T-helper 2 cell treated with Interferon-gamma antibody and Interleukin-4, amounts not matched to agents 100 ng/mL and 5 ng/mL, for 36 hours (primary cell): ENCODE results near the gene IDH2. TPM values are rescaled to one million over a fixed set of nuclear protein-coding genes. Genes with fewer than 3 reads are reported as not detected.

Experiments used
- intact Hi-C: fragments of 100-400 bp; cut with micrococcal nuclease; formaldehyde crosslinking; loops from one replicate; pipeline ENCODE4 v1.15.1; 2023
- total RNA-seq: library from RNA; stranded (reverse); gene quantifications from 2 replicates; pipeline ENCODE4 v1.2.3, GENCODE V29; 2022

The IDH2 gene
- total RNA-seq, 1 donor from 2014 or later: 256 TPM

DNA sequence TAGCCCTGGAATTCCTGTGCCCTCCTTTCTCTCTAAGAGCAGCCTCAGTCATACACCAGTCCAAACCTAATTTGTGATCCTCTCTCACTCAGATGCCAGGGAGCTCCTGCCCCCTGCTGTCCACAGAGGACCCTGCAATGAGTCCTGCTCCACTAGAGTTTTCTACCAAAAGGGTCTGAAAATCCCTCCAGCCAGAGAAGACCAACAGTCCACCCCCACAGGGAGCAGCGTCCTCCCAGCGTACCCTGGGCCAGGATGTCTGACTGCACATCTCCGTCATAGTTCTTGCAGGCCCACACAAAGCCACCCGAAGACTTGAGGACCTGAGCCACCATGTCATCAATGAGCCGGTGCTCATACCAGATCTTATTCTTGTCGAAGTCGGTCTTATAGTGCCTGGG, 15.4 kb downstream of the IDH2 start:
- intact Hi-C loops: loop anchor here (1.0 kb wide), 2 partner anchors 189 to 327 kb away; no protein-coding TSS in a partner anchor

DNA sequence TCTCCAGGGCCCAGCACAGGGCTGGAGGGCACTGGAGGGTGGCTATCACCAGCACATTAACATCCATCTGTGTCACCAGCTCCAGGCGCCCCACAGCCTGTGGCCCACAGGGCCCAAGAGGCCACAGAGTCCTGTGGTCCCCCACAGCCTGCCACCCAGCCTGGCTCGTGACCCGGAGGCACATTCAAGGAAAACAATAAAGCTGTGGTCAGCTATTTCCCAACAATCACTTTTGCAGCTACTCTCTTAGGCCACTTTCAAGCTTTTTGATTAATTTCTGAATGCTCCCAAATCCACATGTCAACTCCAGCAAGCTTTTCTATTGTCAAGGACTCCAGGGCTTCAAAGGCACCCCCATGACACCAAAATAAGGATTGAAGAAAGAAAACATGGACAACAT, 16.7 kb downstream of the IDH2 start:
- intact Hi-C loops: no loop called here

DNA sequence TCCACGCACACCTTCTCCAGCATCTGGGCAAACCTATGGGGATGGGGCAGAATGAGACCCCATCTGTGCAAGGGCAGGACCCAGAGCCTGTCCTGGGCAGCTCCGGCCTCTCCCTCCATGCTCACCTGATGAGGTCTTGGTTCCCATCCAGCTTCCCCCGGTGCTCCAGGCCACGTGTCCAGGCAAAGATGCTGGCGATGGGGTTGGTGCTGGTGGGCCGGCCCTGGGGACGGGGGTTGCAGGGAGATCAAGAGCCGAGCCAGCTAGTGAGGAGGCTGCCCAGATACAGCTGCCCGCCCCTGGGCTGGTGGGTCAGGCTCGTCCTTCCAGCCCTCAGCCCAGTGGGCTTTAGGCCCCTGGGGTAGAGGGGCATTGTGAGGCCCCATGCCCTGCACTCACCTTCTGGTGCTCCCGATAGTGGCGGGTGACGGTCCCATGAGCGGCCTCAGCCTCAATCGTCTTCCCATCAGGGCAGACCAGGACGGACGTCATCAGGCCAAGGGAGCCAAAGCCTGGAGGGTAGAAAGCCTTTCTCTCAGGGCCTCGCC, 17.3 kb downstream of the IDH2 start:
- intact Hi-C loops: no loop called here

DNA sequence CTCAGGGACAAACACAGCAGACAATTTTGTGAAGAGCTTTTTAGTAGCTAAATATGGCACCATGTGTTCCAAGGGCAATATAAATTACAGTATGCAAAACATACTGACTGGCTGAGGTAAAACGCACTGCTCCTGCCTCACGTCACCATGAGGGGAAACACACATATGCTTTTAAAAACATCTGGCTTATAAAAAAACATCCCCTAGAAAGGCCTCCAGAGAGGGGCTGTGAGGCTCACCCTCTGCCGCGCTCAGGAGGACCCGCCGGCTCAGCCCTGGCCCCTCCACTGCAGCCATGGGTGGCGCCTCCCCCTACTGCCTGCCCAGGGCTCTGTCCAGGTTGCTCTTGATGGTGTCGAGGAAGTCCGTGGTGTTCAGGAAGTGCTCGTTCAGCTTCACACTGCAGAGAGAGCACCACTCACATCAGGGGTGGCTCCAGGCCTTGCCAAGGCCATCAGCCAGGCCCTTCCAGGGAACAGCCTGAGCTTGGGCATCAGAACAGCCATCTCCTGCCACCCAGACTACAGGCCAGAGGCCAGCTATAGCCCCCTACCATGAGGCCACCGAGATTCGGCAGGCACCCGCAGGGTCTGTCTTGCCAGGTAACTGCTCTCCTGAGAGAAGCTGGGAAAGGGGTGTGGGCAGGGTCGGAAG, 18.2 kb downstream of the IDH2 start:
- intact Hi-C loops: no loop called here

DNA sequence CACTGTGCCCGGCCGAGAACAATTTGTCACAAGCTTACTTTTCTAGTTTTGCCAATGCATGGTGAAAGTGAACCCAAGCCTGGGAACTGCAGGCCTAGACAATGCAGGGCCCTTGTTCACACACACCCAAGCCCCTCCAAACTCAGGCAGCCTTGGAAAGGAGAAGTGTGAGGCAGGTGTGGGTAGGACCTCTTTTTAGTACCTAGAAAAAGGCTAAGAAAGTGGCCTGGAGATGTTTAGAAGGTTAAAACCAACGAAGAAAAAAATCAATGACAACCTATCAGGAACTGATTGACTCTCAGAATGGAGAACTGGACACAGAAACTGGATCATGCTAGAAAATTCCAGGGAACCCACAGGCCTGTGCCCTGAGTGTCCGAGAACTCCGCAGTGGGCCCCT, 18.8 kb downstream of the IDH2 start:
- intact Hi-C loops: no loop called here

DNA sequence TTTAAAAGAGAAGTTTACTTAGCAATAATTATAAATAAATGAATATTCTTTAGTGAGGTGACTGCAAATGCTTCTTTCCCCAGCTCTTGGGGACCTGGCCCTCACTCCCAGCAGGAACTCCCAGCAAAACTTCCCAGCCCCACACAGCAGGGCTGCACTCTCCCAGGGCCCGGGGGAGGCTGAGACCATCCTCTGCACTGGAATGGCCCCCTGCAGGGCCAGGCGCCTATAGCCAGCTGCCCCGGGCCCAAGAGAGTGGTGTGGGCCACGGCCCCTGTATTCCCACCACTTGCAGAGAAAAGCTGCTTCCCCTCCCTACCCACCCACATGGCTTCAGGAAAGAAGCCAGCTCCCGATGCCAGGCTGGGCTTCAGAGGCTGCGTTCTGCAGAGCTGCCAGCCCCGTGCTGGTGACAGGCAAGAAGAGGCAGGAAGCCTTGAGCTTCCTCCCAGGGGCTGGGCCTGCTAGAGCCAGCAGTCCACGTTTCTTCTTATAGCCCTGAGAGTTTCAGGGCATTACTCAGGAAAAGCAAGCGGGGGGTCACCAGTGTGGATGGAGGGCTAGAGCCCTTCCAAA, 20.0 kb downstream of the IDH2 start:
- intact Hi-C loops: no loop called here

DNA sequence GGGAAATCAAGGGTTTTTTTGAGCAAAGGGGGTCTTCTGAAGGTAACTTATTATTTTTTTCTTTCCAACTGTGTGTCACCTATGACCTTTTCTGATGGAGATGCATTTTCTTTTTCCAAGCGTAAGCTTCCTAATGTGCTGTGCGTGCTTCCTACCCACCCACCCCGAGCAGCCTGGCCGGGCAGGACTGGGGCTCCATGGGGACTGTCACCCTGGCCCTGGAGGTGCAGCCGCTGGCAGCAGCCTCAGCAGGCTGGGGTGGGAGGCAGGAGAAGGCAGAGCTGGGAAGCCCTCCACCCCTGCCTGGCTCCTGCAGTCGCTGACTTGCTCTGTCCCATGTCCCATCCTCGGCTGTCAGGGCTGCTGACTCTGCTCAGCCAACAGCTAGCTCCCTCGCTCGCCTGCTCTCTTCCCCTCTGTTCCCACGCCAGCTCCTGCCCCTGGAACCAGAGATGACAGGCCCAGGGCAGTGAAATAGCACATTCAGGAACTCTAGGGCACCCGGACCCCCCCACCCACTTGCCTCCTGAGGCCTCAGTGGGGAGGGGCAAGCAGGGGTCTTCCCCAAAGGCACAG, 21.4 kb downstream of the IDH2 start:
- intact Hi-C loops: no loop called here

DNA sequence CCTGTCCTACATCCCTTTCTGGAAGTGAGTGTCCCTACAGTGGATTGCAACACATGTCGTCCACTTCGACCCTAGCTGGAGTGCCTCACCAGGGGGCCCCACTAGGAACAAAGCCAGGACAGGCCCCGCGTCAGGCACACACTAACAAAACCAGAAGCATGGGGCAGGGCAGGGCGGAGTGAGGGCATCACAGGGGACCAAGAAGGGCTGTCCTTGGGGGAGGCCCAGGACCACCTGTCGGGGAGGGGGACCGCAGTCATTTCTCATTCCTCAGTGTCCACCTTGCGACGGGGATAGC, 21.9 kb downstream of the IDH2 start:
- intact Hi-C loops: no loop called here

DNA sequence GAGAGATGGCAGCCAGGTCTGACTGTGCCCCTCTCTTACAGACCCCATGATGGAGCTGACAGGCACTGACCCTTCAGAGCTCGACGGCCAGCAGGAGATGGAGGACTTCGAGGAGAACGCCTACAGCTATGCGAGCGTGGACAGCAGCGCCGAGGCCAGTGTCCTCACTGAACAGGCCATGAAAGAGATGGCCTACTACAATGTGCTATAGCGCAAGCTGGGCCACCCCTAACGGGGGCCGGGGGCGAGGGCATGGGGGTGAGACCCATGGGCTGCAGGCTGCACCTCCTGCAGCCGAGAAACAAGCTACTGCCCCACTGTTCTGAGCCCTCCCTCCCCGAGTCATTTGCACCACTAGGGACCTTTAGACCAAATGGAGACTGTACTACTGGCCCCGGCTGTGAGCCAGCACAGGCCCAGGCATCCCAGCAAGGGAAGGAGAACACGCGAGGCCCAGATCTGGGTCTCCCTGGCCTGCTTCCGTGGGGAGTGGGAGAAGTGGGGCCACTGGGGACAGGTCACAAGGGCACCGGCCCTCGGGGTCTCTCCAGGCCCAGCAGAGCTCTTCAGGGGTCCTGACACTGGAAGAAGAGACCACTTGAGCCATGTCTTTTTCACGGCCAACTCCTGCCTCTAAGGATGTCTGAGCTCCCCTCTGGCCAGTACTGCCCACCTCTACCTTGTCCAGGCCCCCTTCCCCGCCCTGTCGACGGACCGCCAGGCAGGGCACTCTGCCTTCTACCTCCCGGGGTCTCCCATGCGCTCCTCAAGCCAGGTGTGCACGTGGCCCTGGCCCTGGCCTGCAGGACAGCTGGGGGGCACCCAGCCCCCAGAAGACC, 22.4 kb downstream of the IDH2 start:
- intact Hi-C loops: no loop called here

DNA sequence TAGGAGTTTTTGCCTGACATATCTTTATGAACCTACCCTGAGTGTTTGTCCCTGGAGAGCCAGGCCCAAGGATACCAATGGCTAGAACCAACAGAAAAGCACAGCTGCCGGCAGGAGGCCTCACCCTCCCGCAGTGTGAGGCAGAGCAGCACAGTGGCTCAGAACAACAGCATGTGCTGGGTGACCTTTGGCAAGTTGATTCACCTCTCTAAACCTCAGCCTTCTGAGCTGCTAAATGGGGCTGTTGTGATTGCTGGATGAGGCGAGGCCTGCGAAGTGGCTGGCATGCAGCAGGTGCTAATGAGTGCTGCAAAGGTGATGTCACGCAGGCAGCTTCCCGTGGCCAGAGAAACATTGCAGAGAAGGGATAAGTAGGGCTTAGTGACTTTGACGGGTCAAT, 23.3 kb downstream of the IDH2 start:
- intact Hi-C loops: no loop called here

DNA sequence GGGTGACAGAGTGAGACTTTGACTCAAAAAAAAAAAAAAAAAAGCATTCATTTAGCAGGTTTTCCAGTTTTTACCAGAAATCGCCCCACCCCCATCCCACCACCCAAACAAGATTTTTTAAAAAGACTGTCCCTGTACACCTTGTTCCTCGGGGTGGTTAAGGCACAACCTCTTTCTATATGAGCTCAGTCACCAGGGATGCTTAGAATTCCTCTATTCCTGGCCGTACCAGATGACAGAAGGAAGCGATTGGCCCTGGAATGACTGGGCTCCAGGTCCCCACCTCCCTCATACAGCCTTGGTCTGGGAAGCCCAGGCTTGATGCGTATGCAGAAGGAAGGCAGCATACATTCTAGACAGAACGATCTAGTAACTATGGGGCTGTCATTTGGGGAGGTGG, 25.6 kb downstream of the IDH2 start:
- intact Hi-C loops: no loop called here

DNA sequence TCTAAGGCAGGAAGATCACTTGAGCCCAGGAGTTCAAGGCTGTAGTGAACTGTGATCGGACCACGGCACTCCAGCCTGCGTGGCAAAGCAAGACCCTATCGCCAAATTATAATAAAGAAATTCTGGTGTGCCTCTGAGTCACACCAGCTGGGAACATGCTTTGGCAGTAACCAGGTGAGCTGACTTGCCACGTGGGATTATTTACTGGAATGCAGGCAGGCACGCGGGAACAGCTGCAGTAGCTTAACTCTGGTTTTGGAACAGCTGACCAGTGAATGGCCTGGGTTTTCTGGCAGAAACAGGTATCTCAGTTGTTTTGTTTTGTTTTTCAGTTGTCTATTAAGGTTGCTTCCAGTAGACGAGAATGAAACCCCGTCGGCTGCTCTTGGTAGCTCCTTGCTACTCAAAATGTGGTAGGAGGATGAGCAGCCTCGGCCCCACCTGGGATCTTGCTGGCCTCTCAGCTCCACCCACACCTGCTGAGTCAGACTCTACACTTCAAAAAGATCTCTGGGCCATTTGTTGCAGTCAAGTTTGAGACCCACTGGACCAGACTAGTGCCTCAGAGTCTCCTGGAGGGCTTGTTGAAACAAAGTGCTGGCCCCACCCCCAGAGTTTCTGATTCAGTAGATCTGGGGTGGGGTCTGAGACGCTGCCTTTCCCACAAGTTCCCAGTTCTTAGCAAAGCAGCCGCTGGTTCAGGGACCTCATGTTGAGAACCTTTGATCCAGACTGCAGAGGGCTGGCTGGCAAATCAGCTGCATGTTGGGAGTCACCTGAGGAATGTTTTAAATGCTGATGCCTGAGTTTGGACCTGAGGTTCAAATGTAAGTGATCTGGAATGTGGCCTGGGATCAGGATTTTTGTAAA, 26.6 kb downstream of the IDH2 start:
- intact Hi-C loops: no loop called here

DNA sequence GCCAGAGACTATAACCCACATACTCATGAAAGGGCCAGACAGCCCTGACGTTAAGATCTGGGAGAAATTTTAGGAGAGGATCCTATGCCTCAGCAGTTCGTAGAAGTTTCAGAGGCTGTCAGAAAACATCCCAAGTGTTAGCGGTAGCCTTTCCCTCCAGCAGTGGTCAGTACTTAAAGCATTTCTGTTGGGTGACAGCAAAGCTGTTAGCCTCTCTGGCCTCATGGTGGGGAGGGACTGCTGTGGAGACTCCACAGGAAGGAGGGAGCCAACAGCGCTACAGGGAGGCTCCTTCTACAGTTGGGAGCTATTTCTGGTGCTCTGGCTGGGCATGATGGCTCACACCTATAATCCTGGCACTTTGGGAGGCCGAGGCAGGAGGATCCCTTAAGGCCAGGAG, 27.4 kb downstream of the IDH2 start:
- intact Hi-C loops: no loop called here

DNA sequence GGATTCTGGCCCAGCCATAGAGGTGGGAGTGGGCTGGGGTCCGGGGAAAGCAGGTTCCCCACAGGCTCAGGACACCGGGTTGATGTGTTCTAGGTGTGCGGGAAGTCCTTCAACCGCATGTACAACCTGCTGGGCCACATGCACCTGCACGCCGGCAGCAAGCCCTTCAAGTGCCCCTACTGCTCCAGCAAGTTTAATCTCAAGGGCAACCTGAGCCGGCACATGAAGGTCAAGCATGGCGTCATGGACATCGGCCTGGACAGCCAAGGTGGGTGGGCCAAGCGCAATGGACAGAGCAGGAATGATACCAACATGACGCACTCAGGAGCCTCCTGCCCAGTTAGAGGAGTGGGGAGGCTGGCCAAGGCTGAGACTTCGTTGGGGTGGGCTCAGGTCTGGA, 28.2 kb downstream of the IDH2 start:
- intact Hi-C loops: no loop called here

DNA sequence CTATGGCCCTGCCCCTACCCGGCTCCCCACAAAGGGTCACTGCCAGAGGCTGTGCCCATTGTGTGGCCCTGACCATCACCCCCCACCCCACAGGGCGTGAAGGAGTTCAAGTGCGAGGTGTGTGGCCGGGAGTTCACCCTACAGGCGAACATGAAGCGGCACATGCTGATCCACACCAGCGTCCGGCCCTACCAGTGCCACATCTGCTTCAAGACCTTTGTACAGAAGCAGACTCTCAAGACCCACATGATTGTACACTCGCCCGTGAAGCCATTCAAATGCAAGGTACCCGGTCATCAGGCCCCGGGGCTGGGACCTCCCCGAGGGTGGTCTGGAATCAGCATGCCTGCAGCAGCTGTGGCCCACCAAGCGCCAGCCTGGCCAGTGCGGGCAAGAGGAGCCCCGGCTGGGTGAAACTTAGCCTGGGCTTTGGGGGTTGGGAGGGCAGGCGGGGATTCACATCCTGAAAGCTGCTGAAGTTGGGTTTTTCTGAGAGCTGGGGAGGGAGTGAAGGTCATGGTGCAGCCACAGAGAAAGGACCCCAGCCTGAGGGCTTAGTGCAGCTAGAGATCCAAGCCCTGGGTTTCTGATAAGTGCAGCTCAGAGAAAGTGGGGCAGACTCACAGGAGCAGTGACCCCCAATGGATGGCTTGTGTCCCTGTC, 29.2 kb downstream of the IDH2 start:
- intact Hi-C loops: no loop called here

DNA sequence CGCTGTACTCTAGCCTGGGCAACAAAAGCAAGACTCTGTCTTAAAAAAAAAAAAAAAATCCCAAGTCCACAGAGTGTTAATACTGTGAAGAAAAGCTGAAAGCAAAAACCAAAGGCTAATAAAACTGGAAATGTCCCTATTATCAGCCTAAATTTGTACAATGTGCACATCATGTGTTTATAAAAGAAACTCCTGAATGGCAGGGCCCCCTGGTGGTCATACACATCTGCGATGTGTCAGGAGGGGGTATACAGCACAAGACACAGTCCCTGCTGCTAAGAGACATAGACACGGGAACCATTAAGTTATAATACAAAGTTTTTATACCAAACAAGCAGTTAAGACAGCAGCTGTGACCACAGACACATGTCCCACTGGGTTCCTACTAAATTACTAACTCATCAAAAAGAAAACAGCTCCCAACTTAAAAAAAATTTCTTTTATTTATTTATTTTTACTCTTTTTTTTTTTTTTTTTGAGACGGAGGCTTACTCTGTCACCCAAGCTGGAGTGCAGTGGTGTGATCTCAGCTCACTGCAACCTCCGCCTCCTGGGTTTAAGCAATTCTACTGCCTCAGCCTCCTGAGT, 31.0 kb downstream of the IDH2 start:
- intact Hi-C loops: loop anchor here (1.0 to 2.0 kb wide), 5 partner anchors 12 to 331 kb away; no protein-coding TSS in a partner anchor

DNA sequence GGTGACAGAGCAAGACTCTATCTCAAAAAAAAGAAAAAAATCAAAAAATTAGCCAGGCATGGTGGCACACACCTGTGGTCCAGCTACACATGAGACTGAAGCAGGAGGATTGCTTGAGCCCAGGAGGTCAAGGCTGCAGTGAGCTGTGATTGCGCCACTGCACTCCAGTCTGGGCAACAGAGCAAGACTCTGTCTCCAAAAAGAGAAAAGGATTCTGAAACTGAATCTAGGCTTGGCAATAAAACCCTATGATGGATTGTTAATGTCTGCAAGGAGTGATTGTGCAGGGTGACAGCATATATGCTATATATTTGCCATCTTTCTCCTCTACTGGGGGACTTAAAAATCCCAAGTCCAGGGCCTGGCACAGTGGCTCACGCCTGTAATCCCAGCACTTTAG, 31.6 kb downstream of the IDH2 start:
- intact Hi-C loops: loop anchor here (1.0 to 2.0 kb wide), 5 partner anchors 11 to 330 kb away; no protein-coding TSS in a partner anchor

DNA sequence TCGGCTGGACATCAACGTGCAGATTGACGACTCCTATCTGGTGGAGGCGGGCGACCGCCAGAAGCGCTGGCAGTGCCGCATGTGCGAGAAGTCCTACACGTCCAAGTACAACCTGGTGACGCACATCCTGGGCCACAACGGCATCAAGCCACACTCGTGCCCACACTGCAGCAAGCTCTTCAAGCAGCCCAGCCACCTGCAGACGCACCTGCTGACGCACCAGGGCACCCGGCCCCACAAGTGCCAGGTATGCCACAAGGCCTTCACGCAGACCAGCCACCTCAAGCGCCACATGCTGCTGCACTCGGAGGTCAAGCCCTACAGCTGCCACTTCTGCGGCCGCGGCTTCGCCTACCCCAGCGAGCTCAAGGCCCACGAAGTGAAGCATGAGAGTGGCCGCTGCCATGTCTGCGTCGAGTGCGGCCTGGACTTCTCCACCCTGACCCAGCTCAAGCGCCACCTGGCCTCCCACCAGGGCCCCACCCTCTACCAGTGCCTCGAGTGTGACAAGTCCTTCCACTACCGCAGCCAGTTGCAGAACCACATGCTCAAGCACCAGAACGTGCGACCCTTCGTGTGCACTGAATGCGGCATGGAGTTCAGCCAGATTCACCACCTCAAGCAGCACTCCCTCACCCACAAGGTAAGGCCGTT, 34.2 kb downstream of the IDH2 start:
- intact Hi-C loops: no loop called here

DNA sequence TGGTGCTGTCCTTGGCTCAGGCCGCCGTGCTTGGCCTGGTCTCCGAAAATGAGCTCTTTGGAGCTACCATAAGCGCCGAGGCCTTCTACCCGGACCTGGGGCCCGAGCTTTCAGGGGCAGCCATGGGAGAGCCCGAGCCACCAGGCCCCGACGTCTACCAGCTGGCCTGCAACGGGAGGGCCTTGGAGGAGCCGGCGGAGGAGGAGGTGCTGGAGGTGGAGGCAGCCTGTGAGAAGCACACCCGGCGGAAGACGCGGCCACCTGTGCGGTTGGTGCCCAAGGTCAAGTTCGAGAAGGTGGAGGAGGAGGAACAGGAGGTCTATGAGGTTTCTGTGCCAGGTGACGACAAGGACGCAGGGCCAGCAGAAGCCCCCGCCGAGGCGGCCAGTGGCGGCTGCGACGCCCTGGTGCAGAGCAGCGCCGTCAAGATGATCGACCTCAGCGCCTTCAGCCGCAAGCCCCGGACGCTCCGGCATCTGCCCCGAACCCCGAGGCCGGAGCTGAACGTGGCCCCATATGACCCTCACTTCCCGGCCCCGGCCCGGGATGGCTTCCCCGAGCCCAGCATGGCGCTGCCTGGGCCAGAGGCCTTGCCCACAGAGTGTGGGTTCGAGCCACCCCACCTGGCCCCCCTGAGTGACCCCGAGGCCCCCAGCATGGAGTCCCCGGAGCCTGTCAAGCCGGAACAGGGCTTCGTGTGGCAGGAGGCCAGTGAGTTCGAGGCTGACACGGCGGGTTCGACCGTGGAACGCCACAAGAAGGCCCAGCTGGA, 34.9 kb downstream of the IDH2 start:
- intact Hi-C loops: no loop called here
